ENCODE results near the gene ZBTB1. TPM values are rescaled to one million over a fixed set of nuclear protein-coding genes. Genes with fewer than 3 reads are reported as not detected.

The ZBTB1 gene
- total RNA-seq, 4 donors from 2014 or later: 33.4 to 129 (median 59.8) TPM

DNA sequence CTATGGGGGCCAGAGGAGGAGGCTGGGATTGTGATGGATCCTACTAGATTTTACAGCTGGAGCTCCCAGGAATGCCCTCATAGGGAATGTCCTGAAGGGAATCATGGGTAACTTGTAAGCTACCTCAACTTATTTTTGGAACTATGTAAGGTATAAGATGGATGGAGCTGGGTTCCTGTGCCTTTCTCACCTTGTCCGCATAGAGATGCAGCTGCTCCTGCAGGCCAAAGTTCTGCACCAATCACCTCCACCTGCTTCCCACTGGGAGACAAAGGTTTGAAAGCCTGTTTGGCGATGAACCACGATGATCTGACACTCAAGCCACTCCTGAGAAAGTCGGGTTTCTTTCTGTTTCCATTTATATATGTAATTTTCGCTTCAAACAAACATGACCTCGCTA is 39.9 kb upstream of the ZBTB1 start:
- TF ChIP-seq, protein P1, sequence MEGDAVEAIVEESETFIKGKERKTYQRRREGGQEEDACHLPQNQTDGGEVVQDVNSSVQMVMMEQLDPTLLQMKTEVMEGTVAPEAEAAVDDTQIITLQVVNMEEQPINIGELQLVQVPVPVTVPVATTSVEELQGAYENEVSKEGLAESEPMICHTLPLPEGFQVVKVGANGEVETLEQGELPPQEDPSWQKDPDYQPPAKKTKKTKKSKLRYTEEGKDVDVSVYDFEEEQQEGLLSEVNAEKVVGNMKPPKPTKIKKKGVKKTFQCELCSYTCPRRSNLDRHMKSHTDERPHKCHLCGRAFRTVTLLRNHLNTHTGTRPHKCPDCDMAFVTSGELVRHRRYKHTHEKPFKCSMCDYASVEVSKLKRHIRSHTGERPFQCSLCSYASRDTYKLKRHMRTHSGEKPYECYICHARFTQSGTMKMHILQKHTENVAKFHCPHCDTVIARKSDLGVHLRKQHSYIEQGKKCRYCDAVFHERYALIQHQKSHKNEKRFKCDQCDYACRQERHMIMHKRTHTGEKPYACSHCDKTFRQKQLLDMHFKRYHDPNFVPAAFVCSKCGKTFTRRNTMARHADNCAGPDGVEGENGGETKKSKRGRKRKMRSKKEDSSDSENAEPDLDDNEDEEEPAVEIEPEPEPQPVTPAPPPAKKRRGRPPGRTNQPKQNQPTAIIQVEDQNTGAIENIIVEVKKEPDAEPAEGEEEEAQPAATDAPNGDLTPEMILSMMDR (IDR thresholded peaks at IDR 0.05): no peak
- TF ChIP-seq POLR2A (IDR thresholded peaks at IDR 0.05) (no peak), POLR2AphosphoS5 (IDR thresholded peaks at IDR 0.05) (no peak), EP300 (IDR thresholded peaks at IDR 0.05) (no peak)
- 18% methylated on average over 6 of the region's 6 CpGs for WGBS
- Histone ChIP-seq H3K27ac (no peak overlapping the region), H3K4me3 (peak overlapping the region; percentile 79), H3K36me3 (no peaks in the 10 kb centered on the region), H3K4me1 (peaks cover 13% of the 10 kb centered on the region), H3K9me3 (no peaks in the 10 kb centered on the region), H3K27me3 (no peaks in the 10 kb centered on the region)
- no peak for DNase-seq (ENCODE audit: low spot score in 2 of 2)

DNA sequence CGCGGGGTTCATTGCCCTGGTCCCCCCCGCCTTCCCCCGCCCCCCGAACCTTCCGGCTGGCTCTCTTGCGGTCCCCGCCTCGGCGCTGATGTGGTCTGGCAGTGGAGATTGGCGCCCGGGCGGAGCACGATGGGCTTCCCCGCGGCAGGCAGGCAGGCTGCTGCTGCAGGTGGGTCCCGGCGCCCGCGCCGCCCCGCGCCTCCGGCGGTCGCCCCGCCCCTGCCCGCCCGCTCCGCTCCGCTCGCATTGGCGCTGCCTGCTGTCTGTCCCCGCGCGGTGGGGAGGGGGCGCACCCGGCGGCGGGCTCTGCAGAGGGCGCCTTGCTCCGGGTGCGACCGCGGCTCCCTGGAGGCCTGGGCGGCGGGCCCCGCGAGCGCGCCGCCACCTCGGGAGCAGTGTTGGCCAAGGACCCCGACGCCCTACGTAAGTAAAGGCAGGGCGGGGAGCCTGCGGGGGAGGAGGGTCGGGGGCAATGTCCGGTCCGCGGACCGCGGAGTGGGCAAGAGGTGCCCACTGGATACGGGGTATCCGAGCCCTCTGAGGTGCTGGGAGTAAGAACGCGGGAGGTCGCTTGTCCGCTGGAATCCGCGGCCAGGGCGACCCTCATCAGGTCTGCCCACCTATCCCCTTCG is 39.3 kb upstream of the ZBTB1 start, which contains the start of gene AKAP5:
TSS of gene AKAP5 (plus strand) at position 309 of the 632 bp plus-strand sequence. CDS start 2,896 bp downstream, outside the sequence.
- Histone ChIP-seq H3K27ac (no peak within 1 kb of the TSS), H3K36me3 (no peaks in the 10 kb centered on the region), H3K27me3 (no peaks in the 10 kb centered on the region), H3K9me3 (no peaks in the 10 kb centered on the region), H3K4me1 (peaks cover 13% of the 10 kb centered on the region), H3K4me3 (peak within 1 kb of the TSS; percentile 79)
- TF ChIP-seq POLR2AphosphoS5 (IDR thresholded peaks at IDR 0.05): no peak
- TF ChIP-seq POLR2A (IDR thresholded peaks at IDR 0.05): no peak
- no peak for TF ChIP-seq EP300 (IDR thresholded peaks at IDR 0.05)
- TF ChIP-seq, protein P1 (IDR thresholded peaks at IDR 0.05): no peak
- DNase-seq (ENCODE audit: low spot score in 2 of 2): no peak
- WGBS: 1% methylated on average over 19 of the region's 74 CpGs

DNA sequence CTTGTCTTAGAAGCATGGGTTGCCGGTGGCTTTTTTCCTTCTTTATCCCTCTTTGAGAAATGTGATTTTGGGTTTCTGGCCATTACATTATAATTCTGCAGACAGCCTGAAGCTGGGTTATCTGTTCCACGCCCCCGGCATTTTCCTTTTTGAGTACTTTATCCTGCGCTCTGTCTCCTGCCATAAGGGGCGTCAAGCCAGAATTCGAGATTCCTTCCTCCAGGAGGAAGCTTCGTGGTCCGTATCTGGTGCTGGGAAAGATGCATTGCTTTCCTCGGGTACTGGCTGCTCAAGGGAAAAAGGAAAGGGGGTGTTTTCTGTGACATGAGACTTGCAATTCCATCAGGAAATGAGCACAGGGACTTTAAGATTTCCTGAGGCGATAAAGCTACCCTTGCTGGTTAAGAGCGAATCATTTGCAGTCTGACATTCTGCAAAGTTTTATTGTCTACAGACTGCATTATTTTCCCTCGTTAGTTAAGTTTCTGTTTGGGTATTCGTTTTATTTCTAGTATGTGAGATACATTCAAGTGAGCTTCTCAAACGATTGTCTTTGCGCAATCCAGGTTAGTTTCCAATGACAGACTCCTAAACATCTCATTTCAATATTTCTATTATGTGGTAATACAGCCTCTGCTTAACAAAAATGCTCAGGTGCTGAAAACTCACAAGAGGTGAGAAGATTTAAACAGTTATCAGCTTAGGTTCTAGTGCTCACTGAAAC is 38.6 kb upstream of the ZBTB1 start:
- TF ChIP-seq, protein P1 (IDR thresholded peaks at IDR 0.05): peak in 1 of 2 donors; percentile 5
- no peak for TF ChIP-seq EP300 (IDR thresholded peaks at IDR 0.05)
- Histone ChIP-seq H3K27me3 (no peaks in the 10 kb centered on the region), H3K9me3 (no peaks in the 10 kb centered on the region), H3K36me3 (no peaks in the 10 kb centered on the region), H3K4me3 (peak overlapping the region; percentile 79), H3K4me1 (peaks cover 13% of the 10 kb centered on the region), H3K27ac (no peak overlapping the region)
- DNase-seq (ENCODE audit: low spot score in 2 of 2): no peak
- 6% methylated on average over 15 of the region's 15 CpGs for WGBS

DNA sequence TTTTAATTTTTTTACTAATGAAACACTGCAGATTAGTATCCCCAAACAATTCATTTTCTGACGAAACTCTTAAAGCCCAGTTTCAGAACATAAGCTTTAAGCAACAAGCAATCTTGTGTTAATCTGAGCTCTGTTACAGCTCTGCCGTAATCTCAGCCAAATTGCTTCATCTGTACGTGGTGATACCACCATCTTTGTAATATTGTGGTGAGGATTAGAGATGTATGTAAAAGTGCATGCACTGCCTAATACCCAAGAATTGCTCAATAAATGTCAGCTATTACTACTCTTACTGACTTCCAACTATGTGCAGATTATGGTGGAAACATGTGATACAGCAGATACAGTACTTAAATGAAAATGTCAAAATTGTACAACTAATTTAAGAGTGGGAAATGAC is 37.5 kb upstream of the ZBTB1 start:
- Histone ChIP-seq H3K27me3 (no peaks in the 10 kb centered on the region), H3K27ac (no peak overlapping the region), H3K9me3 (no peaks in the 10 kb centered on the region), H3K4me3 (no peak overlapping the region), H3K36me3 (no peaks in the 10 kb centered on the region), H3K4me1 (peaks cover 13% of the 10 kb centered on the region)
- no peak for DNase-seq (ENCODE audit: low spot score in 2 of 2)
- 75% methylated on average over 3 of the region's 3 CpGs for WGBS
- TF ChIP-seq POLR2A (IDR thresholded peaks at IDR 0.05) (no peak), EP300 (IDR thresholded peaks at IDR 0.05) (no peak), POLR2AphosphoS5 (IDR thresholded peaks at IDR 0.05) (no peak)
- TF ChIP-seq, protein P1 (IDR thresholded peaks at IDR 0.05): no peak

DNA sequence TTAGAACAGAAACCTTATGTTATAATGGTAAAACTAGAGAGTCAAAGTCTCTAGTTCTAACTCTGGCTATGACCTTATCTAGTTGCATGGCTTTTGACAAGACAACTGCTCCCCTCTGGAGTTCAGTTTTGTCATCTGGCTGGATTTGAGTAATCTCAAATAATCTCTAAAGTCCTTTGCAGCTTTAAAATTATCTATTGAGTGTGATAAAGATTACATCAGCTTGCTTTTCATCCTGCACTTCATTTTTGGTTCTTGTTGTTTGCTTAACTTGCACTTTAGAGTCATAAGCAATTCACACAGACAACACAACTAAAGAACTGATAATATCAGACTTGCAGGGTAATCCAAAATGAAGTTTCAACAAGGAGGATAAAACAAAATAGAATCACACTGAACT is 37.0 kb upstream of the ZBTB1 start:
- TF ChIP-seq, protein P1 (IDR thresholded peaks at IDR 0.05): no peak
- TF ChIP-seq POLR2A (IDR thresholded peaks at IDR 0.05) (no peak), EP300 (IDR thresholded peaks at IDR 0.05) (no peak), POLR2AphosphoS5 (IDR thresholded peaks at IDR 0.05) (no peak)
- Histone ChIP-seq H3K27me3 (no peaks in the 10 kb centered on the region), H3K9me3 (no peaks in the 10 kb centered on the region), H3K4me3 (no peak overlapping the region), H3K27ac (no peak overlapping the region), H3K36me3 (no peaks in the 10 kb centered on the region), H3K4me1 (peaks cover 13% of the 10 kb centered on the region)
- DNase-seq (ENCODE audit: low spot score in 2 of 2): no peak

Data from suprapubic skin (tissue), 4 donors.